ENCODE results near the gene TP53I13.
A peak's percentile ranks its signal among the peaks of the same experiment; 100 is the strongest.

The TP53I13 gene

DNA sequence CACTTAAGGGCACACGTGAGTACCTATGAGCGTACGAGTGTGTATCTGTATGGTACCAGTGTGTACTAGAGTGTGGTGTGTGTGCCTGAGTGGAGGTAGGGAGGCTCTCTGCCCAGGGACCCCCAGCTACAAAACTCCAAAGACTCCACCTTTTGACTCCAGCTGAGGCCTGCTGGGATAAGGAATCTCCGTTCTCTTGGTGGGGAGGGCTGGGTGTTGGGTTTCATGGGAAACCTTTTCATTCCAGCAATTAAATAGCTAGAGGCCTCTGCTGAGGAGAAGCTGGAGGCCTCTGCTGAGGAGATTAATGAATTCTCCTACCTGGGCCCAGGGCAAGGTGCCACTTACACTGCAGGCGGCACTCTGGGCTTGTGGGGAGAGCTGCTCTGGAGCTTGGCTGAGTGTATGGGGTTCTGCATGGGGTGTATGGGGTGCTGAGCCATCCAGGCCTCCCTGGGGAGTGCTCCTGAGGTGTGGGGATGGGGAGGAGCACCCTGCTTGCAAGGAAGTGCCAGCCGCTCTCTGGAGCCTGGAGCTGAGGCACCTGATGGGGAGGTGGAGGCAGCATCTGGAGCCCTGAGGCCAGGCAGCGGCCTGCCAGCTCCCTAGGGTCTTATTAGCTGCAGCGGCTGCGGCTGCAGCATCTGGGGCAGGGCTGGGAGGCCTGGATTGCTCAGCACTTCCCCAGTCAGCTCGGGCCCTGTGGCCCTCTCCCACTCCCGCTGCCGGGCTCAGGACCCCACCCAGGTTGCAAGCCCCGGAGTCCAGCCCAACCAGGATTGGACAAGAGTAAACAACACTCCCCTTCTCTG lies 29.1 kb downstream of the TP53I13 start (continued):
- TF ChIP-seq TRIM28 (IDR thresholded peaks at IDR 0.05; ENCODE audit: borderline replicate concordance, low read length) (no peak), ZNF169 (tag by site-specific recombination; IDR thresholded peaks at IDR 0.05) (no peak), ZNF837 (tag by site-specific recombination; IDR thresholded peaks at IDR 0.05) (no peak), ZNF701 (tag by site-specific recombination; IDR thresholded peaks at IDR 0.05) (no peak), ZBTB21 (tag by site-specific recombination; IDR thresholded peaks at IDR 0.05) (no peak), KLF7 (tag by site-specific recombination; IDR thresholded peaks at IDR 0.05; ENCODE audit: borderline replicate concordance) (no peak), ZNF544 (tag by site-specific recombination; IDR thresholded peaks at IDR 0.05) (no peak), OVOL3 (tag by site-specific recombination; IDR thresholded peaks at IDR 0.05) (no peak), ZNF335 (tag by site-specific recombination; conservative IDR thresholded peaks at IDR 0.05) (peak; percentile 26; the same call in 1 of the 2 replicates), ZNF112 (tag by site-specific recombination; IDR thresholded peaks at IDR 0.05) (no peak), ZNF221 (tag by site-specific recombination; IDR thresholded peaks at IDR 0.05; ENCODE audit: borderline replicate concordance) (no peak), ZNF223 (tag by site-specific recombination; IDR thresholded peaks at IDR 0.05) (no peak), ZNF274 (IDR thresholded peaks at IDR 0.05; ENCODE audit: low read length) (no peak), ZNF274 (tag by site-specific recombination; IDR thresholded peaks at IDR 0.05; ENCODE audit: borderline replicate concordance) (no peak), ZNF560 (tag by site-specific recombination; IDR thresholded peaks at IDR 0.05; ENCODE audit: borderline replicate concordance) (no peak), ZNF777 (tag by site-specific recombination; IDR thresholded peaks at IDR 0.05; ENCODE audit: borderline replicate concordance) (no peak), ZNF473 (tag by site-specific recombination; IDR thresholded peaks at IDR 0.05) (no peak), HOXC10 (CRISPR knock-in tag; IDR thresholded peaks at IDR 0.05) (no peak), MYNN (tag by site-specific recombination; IDR thresholded peaks at IDR 0.05; ENCODE audit: borderline replicate concordance) (no peak), PRDM1 (tag by site-specific recombination; IDR thresholded peaks at IDR 0.05) (peak; percentile 45; the same call in 1 of the 2 replicates), SALL2 (tag by site-specific recombination; IDR thresholded peaks at IDR 0.05; ENCODE audit: borderline replicate concordance) (no peak), ZNF677 (tag by site-specific recombination; IDR thresholded peaks at IDR 0.05) (no peak), ZNF626 (tag by site-specific recombination; IDR thresholded peaks at IDR 0.05) (no peak), ZNF132 (tag by site-specific recombination; IDR thresholded peaks at IDR 0.05; ENCODE audit: borderline replicate concordance) (no peak), ZNF394 (tag by site-specific recombination; IDR thresholded peaks at IDR 0.05; ENCODE audit: borderline replicate concordance) (peak; percentile 97), ZNF548 (tag by site-specific recombination; IDR thresholded peaks at IDR 0.05) (no peak), SCRT2 (tag by site-specific recombination; IDR thresholded peaks at IDR 0.05) (no peak), ZFP37 (tag by site-specific recombination; IDR thresholded peaks at IDR 0.05) (no peak), ZNF138 (tag by site-specific recombination; IDR thresholded peaks at IDR 0.05; ENCODE audit: borderline replicate concordance) (no peak), SP2 (tag by site-specific recombination; IDR thresholded peaks at IDR 0.05) (no peak), ZFP69B (tag by site-specific recombination; IDR thresholded peaks at IDR 0.05) (no peak), EGR2 (tag by site-specific recombination; IDR thresholded peaks at IDR 0.05; ENCODE audit: low read depth) (no peak)
- TF ChIP-seq, protein P1, sequence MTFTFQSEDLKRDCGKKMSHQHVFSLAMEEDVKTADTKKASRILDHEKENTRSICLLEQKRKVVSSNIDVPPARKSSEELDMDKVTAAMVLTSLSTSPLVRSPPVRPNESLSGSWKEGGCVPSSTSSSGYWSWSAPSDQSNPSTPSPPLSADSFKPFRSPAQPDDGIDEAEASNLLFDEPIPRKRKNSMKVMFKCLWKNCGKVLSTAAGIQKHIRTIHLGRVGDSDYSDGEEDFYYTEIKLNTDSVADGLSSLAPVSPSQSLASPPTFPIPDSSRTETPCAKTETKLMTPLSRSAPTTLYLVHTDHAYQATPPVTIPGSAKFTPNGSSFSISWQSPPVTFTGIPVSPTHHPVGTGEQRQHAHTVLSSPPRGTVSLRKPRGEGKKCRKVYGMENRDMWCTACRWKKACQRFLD (tag by site-specific recombination; IDR thresholded peaks at IDR 0.05), result no peak
- TF ChIP-seq, protein P2, sequence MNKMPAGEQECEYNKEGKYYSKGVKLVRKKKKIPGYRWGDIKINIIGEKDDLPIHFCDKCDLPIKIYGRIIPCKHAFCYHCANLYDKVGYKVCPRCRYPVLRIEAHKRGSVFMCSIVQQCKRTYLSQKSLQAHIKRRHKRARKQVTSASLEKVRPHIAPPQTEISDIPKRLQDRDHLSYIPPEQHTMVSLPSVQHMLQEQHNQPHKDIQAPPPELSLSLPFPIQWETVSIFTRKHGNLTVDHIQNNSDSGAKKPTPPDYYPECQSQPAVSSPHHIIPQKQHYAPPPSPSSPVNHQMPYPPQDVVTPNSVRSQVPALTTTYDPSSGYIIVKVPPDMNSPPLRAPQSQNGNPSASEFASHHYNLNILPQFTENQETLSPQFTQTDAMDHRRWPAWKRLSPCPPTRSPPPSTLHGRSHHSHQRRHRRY (tag by site-specific recombination; IDR thresholded peaks at IDR 0.05), result no peak
- TF ChIP-seq, protein P3, sequence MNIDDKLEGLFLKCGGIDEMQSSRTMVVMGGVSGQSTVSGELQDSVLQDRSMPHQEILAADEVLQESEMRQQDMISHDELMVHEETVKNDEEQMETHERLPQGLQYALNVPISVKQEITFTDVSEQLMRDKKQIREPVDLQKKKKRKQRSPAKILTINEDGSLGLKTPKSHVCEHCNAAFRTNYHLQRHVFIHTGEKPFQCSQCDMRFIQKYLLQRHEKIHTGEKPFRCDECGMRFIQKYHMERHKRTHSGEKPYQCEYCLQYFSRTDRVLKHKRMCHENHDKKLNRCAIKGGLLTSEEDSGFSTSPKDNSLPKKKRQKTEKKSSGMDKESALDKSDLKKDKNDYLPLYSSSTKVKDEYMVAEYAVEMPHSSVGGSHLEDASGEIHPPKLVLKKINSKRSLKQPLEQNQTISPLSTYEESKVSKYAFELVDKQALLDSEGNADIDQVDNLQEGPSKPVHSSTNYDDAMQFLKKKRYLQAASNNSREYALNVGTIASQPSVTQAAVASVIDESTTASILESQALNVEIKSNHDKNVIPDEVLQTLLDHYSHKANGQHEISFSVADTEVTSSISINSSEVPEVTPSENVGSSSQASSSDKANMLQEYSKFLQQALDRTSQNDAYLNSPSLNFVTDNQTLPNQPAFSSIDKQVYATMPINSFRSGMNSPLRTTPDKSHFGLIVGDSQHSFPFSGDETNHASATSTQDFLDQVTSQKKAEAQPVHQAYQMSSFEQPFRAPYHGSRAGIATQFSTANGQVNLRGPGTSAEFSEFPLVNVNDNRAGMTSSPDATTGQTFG (tag by site-specific recombination; IDR thresholded peaks at IDR 0.05; ENCODE audit: borderline replicate concordance), result no peak
- TF ChIP-seq, protein P4, sequence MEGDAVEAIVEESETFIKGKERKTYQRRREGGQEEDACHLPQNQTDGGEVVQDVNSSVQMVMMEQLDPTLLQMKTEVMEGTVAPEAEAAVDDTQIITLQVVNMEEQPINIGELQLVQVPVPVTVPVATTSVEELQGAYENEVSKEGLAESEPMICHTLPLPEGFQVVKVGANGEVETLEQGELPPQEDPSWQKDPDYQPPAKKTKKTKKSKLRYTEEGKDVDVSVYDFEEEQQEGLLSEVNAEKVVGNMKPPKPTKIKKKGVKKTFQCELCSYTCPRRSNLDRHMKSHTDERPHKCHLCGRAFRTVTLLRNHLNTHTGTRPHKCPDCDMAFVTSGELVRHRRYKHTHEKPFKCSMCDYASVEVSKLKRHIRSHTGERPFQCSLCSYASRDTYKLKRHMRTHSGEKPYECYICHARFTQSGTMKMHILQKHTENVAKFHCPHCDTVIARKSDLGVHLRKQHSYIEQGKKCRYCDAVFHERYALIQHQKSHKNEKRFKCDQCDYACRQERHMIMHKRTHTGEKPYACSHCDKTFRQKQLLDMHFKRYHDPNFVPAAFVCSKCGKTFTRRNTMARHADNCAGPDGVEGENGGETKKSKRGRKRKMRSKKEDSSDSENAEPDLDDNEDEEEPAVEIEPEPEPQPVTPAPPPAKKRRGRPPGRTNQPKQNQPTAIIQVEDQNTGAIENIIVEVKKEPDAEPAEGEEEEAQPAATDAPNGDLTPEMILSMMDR (tag by site-specific recombination; IDR thresholded peaks at IDR 0.05), result 0 out of 2 replicates have a peak, but pooled peaks have one; percentile 17

All from HEK293 (cell line).